ENCODE results near the gene CMTM5.

The CMTM5 gene

GRCh38 chr14:23376482-23377197, at the start of gene CMTM5:
Gene CMTM5 (plus strand): TSS chr14:23377046. CDS start chr14:23377252, 206 bp downstream.
- no peak for DNase-seq (ENCODE audit: low read depth, low spot score)

- peak; percentile 83 for DNase-seq (ENCODE audit: low read depth, low spot score)
These were observed 48.7 kb upstream of the CMTM5 start for GRCh38 chr14:23327947-23328744.

- no peak for DNase-seq (ENCODE audit: low read depth, low spot score)
These were observed 41.2 kb upstream of the CMTM5 start for GRCh38 chr14:23335623-23336022.

DNA sequence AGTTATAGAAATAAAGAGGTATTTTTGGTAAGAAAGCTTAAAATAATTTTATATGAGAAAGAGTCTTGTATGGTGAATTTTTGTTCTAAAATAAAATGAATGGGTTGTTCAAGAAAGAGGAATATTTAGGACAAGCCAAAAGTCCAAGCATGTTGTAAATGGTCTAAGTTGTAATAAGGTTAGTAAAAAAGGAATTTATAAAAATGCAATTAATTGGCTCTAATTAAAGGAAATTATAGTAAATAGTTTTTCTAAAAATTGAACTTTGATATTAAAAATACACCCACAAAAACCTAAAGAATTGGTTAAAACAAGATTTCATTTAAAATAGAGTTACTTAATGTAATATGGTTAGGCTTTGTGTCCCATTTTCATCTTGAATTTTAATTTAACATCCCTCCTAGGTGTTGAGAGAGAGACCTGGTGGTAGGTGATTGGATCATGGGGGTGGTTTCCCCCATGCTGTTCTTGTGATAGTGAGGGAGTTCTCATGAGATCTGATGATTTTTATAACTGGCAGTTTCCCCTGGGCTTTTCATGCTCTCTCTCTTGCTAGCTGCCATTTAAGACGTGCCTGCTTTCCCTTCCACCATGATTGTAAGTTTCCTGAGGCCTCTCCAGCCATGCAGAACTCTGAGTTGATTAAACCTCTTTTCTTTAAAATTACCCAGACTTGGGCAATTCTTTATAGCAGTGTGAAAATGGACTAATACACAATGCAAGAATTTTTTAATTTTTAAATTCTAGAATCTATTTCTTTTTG, 37.2 kb upstream of the CMTM5 start:
- no peak for DNase-seq (ENCODE audit: low read depth, low spot score)

DNA sequence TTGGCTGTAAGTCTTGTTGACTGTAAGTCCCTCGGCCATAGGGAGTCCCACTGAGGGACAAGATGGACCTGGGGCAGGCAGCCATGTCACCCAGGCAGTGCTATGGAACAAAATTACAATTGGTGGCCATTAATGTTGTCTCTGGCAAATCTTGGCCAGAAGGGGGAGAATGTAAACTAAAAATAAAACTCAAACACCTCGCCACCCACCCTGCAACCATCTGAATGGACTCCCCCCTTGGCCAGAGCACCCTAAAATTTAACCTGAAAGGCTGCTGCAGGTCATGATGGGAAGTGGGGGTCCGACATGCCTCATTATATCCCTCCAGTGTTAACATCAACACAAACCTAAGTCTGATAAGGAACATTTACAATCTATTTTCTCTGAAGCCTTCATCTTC, 32.4 kb upstream of the CMTM5 start:
- no peak for DNase-seq (ENCODE audit: low read depth, low spot score)

DNA sequence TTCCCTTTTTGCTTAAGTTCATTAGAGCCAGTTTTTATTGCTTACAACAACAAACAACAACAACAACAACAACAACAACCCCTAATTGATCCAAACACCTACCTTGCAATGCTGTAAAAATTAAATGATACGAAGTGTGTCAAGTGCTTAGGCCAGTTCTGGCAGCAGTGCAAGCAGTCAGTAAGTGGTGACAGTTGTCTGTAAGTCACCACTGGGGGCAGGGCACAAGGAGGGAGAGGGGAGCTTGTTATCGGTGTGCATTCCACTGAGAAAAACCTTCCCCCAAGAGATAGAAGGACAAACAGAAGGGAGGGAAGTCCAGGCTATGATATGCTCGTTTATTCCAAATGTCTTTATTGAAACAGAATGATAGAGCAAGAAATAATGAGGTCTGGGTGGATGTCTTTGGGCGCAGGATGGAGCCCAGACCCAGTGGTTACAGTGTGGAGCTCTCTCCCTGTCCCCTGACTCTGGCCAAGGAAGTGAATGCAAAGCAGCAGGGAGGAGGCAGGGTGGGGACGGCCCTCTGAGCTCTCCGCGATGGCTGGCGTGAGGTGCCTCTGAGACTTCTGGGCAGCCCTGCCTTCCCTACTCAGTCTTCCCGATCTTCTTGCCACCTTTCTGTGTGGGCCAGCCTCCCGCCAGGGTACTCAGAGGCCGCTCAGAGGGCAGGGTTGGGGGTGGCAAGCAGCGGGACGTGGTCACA, 30.7 kb upstream of the CMTM5 start:
- DNase-seq (ENCODE audit: low read depth, low spot score): no peak

DNA sequence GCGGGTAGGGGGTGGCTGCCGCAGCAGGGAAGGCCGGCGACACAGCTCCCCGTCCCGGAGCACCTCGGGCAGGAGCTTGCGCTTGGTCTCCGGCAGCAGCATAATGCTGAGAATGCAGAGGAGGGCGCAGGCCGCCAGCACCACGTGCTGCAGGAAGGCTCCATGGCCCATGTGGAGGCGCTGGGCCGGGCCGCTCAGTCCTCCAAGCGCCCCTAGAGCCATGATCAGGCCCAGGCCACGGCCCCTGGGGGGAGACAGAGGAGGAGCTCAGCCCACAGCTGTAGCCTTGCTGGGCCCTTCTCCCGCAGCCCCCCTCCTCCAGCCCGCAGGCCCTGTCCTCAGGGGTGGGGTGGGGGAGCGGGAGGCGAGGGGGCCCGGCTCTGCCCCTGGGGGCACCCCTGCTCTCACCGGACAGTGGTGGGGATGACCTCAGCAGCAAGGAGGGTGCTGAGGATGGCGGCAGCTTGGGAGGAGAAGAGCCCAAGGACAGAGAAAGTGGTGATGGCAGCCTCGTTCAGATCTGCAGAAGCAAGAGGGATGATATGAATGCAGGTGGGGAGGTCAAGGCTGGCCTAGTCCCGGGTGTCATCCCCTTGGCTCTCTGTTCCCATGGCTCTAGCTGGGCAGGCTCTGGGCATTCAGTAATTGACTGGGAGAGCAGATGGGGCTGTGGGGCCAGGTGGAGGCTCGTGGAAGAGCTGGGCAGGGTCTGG, 30.0 kb upstream of the CMTM5 start:
- DNase-seq (ENCODE audit: low read depth, low spot score): no peak

GRCh38 chr14:23347406-23348296, 29.2 kb upstream of the CMTM5 start:
- DNase-seq (ENCODE audit: low read depth, low spot score): no peak

DNA sequence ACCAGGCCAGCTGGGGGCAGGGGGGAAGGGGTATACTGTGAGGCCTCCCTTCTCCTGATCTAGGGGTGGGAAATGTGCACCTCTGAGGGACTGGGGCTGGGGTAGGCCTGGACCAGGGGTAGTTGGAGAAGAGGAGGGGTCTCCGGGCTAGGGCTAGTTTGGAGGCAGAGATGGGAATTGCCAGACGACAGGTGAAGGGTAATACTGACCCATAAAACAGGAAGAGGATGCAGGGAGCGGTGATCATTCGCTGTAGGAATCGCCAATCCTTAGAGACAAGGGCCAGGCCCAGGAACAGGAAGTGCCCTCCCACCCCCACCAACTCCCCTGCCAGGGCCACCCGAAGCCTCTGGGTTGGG, 28.6 kb upstream of the CMTM5 start:
- no peak for DNase-seq (ENCODE audit: low read depth, low spot score)

DNA sequence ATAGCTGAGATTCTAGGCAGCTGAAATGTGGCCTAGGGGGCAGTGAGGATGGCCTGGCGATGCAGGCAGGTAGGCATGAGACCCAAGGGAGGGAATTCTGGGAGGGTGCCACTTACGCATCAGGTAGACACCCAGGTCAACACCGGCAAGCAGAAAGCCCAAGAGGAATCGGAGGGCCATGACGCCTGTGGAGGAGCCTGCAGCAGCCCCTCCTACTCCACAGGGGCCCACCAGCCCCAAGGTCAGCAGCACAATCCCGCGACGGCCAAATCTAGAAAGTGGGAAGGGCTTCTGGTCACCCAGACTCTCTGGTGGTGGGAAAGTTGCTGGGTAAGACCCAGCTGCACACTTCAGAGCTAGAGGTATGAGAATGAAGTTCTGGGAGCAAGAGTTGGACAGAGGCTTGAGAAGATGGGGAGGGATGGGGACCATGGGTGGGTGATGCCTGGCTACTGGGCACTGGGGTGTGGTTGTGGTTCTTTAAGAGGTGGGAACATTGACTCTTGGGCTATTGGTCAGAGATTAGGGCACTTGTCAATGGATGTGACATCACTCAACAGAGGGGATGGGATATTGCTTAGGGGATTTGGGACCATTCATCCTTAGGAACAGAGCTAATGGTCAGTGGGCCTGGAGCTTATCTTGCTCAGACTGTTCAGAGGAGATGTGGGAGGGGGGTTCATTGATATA, 27.5 kb upstream of the CMTM5 start:
- DNase-seq (ENCODE audit: low read depth, low spot score): no peak

- peak; percentile 51 for DNase-seq (ENCODE audit: low read depth, low spot score)
These were observed 25.0 kb upstream of the CMTM5 start for GRCh38 chr14:23351681-23352505.

DNA sequence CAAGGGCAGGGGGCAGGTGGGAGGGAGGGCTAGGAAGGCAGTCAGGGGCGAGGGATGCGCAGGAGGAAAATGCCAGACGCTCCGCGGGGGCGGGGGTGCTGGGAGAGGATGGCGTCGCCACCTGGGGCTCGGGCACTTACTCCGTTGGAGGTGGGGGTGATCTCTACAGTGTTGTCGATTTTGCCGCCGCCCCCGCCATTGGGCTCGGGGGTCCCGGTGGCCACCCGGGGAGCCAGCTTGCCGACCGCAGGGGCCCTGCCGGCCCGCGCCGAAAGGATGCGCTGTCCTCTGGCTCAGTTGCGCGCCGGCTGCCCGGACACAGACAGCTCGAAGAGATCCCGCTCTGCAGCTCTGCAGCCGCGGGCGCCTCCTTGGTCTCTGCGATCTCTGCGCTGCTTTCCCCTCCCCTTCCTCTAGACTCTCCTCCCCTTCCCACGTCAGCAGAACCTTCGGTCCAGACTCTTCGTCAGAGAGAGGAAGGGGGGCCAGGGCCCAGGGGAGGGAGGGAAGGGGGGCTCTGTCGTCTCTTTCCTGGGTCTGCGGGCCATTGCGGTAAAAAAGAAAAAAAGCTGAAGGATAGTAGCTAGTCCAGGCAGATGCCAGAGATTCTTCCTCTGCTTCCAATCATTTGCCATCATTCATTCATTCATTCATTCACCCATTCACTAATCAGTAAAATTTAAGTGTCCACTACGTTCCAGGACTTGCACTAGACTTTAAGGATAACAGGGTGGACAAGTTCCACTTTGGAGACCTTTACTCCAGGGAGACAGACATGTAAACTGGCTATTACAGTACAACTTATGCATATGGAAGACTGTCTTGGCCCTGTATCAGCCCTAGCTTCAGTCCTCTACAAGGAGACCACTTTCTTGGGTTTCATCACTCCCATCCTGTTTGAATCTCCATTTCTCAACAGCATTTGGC, 24.1 kb upstream of the CMTM5 start, which contains the start of gene SLC22A17:
Gene SLC22A17, minus strand, starts transcription at position 382 of the 927 bp plus-strand sequence.
- peak; percentile 96 for DNase-seq (ENCODE audit: low read depth, low spot score)

- no peak for DNase-seq (ENCODE audit: low read depth, low spot score)
These were observed 23.4 kb upstream of the CMTM5 start for GRCh38 chr14:23353433-23353780.

DNA sequence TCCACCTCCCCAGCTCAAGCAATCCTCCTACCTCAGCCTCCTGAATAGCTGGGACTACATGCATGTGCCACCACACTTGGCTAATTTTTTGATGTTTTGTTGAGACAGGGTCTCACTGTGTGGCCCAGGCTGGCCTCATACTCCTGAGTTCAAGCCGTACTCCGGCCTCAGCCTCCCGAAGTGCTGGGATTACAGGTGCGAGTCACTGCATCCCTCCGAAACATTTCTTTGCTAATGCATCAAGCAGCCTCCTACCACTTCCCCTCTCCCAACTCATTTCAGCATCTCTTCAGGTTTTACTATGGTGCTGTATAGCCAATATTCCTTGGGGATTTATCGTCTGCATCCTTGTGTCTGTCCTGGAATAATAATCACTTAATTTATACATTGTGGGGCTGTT, 21.9 kb upstream of the CMTM5 start:
- no peak for DNase-seq (ENCODE audit: low read depth, low spot score)

DNA sequence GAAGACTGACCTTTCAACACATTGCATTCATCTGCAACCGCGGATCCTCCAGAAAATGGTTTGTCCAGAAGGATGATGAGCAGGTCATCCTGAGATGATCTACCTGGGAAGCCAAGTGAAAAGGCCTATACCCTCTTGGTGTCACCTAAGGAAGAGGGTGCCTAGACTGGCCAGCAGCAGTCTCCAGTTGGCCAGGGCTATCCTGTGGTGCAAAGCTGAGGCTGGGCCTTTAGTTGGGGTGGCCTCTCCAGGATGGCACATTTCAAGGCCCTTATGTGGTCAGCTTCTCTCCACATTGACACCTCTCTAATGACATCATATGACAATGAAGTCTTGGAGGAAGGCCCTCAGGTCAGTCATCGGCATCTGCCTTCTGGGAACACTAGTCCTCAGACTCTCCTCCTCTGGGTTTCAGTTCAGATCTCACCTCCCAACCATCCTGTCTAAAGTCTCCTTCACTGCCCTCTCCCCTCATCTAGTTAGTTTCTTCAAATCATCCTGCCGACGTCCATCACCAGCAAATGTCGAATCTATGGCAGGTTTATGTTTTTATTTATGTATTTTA, 20.9 kb upstream of the CMTM5 start:
- DNase-seq (ENCODE audit: low read depth, low spot score): no peak

- no peak for DNase-seq (ENCODE audit: low read depth, low spot score)
These were observed 20.2 kb upstream of the CMTM5 start for GRCh38 chr14:23356662-23357061.

DNA sequence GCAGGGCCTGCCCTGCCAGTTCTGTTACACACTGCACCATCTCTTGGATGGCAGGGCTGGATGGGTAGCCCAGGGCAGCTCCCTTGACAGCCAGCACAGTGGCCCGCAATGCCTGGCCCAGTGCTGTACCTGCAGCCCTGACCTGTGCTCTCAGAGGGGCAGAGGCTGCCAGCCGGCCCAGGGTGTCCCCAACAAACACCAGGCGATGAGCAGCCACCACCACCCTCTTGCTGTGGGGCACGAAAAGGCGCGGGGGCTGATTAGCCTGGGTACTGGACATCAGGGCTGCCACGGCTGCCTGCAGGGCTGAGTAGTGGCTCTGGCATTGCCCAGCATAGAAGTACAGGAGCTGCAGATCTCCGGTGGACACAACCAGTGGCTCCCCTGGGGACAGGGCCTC, 19.6 kb upstream of the CMTM5 start:
- no peak for DNase-seq (ENCODE audit: low read depth, low spot score)

All from astrocyte of the hippocampus (primary cell).